Cardiac fibroblast (primary cell): Measurements from ENCODE around the gene PDE1A.

Experiments
- DNase-seq, 2 donors: peaks; one replicate each; pipeline versions ENCODE4 v3.0.0 to v3.0.0-alpha.2; 2010; ENCODE audit warnings: low read depth in 2 of 2
- H3K4me3 ChIP-seq, 2 donors: replicated peaks in 1 of 2; 1 replicate in 1 of 2; 2 replicates in 1 of 2; pipeline ENCODE4 v1.5.1; 2011; ENCODE audit warnings: low read depth in 2 of 2, low read length in 2 of 2, mild to moderate bottlenecking in 2 of 2, moderate library complexity in 1 of 2
- CTCF ChIP-seq: IDR thresholded peaks from one replicate; pipeline ENCODE4 v1.5.1; 2011; ENCODE audit warnings: low read depth, mild to moderate bottlenecking, low read length, inconsistent platforms

PDE1A gene

GRCh38 chr2:182355815-182356214, 71.0 kb downstream of the PDE1A start:
- H3K4me3 ChIP-seq: no peak overlapping the region
- DNase-seq: peak in 1 of 2 donors; percentile 54
- TF ChIP-seq CTCF: no peak

- no peak for DNase-seq
- TF ChIP-seq CTCF: no peak
Measured at GRCh38 chr2:182351427-182351826, 75.4 kb downstream of the PDE1A start.

GRCh38 chr2:182349268-182349667, 77.6 kb downstream of the PDE1A start:
- no peak overlapping the region for H3K4me3 ChIP-seq
- TF ChIP-seq CTCF: no peak
- peak in 1 of 2 donors; percentile 25 for DNase-seq

More at GRCh38 chr2:182351427-182351826, 75.4 kb downstream of the PDE1A start:
- no peak overlapping the region for H3K4me3 ChIP-seq

GRCh38 chr2:182345384-182345783, 81.5 kb downstream of the PDE1A start:
- no peak for DNase-seq
- H3K4me3 ChIP-seq: no peak overlapping the region
- no peak for TF ChIP-seq CTCF

- TF ChIP-seq CTCF: no peak
- H3K4me3 ChIP-seq: no peak overlapping the region
- DNase-seq: peak; percentile 50 to 79
Measured at GRCh38 chr2:182330451-182331305, 96.2 kb downstream of the PDE1A start.

- no peak overlapping the region for H3K4me3 ChIP-seq
- DNase-seq: peak; percentile 68 to 74
- TF ChIP-seq CTCF: no peak
Measured at GRCh38 chr2:182324665-182325064, 102.2 kb downstream of the PDE1A start.
